HepG2 (cell line): Measurements from ENCODE around the gene NACC2. TPM values are rescaled to one million over a fixed set of nuclear protein-coding genes. Genes with fewer than 3 reads are reported as not detected.

ENCODE experiments used
- AKNA ChIP-seq: sonication (generic); formaldehyde crosslinking; IDR thresholded peaks from 2 replicates; pipeline ENCODE4 v1.4.0; 2020; ENCODE audit warnings: missing genetic modification reagents, borderline replicate concordance
- ATF7 ChIP-seq, 2 experiments: fragments of 450-650 bp in 1 of 2; sonication (generic) in 1 of 2; formaldehyde crosslinking in 1 of 2; IDR thresholded peaks; 2 replicates each; pipeline versions ENCODE4 v1.4.0 to v1.6.1; 2016 to 2020; ENCODE audit warnings: antibody characterized with exemption in 1 of 2, mild to moderate bottlenecking in 1 of 2, missing genetic modification reagents in 1 of 2
- EZH2 ChIP-seq: conservative IDR thresholded peaks from 2 replicates; pipeline ENCODE4 v1.6.1; 2012; ENCODE audit warnings: mild to moderate bottlenecking, low read depth, low read length, moderate library complexity
- FOXK1 ChIP-seq: sonication (generic); formaldehyde crosslinking; IDR thresholded peaks from 2 replicates; pipeline ENCODE4 v1.4.0; 2020; ENCODE audit warnings: low read depth, missing genetic modification reagents, borderline replicate concordance
- HOXA9 ChIP-seq: sonication (generic); formaldehyde crosslinking; IDR thresholded peaks from 2 replicates; pipeline ENCODE4 v1.8.1; 2022; ENCODE audit warnings: missing genetic modification reagents, mild to moderate bottlenecking, moderate library complexity, borderline replicate concordance
- JUN ChIP-seq: sonication (generic); formaldehyde crosslinking; IDR thresholded peaks from 2 replicates; pipeline ENCODE4 v1.4.0; 2020; ENCODE audit warnings: mild to moderate bottlenecking, missing genetic modification reagents
- PPARG ChIP-seq: conservative IDR thresholded peaks from 2 replicates; pipeline ENCODE4 v1.6.1; 2016; ENCODE audit warnings: missing biosample characterization, missing genetic modification reagents
- REPIN1 ChIP-seq: sonication (generic); formaldehyde crosslinking; IDR thresholded peaks from 2 replicates; pipeline ENCODE4 v1.8.0; 2022; ENCODE audit warnings: missing genetic modification reagents, low read depth, mild to moderate bottlenecking, borderline replicate concordance
- TOE1 ChIP-seq: sonication (generic); formaldehyde crosslinking; IDR thresholded peaks from 2 replicates; pipeline ENCODE4 v1.4.0; 2020; ENCODE audit warnings: mild to moderate bottlenecking, missing genetic modification reagents
- ZBTB10 ChIP-seq: sonication (generic); formaldehyde crosslinking; IDR thresholded peaks from 2 replicates; pipeline ENCODE4 v1.4.0; 2020; ENCODE audit warnings: missing genetic modification reagents, borderline replicate concordance
- ZFY ChIP-seq: sonication (generic); formaldehyde crosslinking; IDR thresholded peaks from 2 replicates; pipeline ENCODE4 v1.4.0; 2020; ENCODE audit warnings: missing genetic modification reagents
- ZNF282 ChIP-seq: fragments of 450-650 bp; IDR thresholded peaks from 2 replicates; pipeline ENCODE4 v1.6.1; 2018; ENCODE audit not compliant: partially characterized antibody
- ZNF557 ChIP-seq: sonication (generic); formaldehyde crosslinking; IDR thresholded peaks from 2 replicates; pipeline ENCODE4 v1.4.0; 2020; ENCODE audit warnings: missing genetic modification reagents
- ZNF570 ChIP-seq: sonication (generic); formaldehyde crosslinking; IDR thresholded peaks from 2 replicates; pipeline ENCODE4 v1.4.0; 2020; ENCODE audit warnings: mild to moderate bottlenecking, missing genetic modification reagents, borderline replicate concordance
- ZNF878 ChIP-seq: sonication (generic); formaldehyde crosslinking; IDR thresholded peaks from 2 replicates; pipeline ENCODE4 v1.8.1; 2023; ENCODE audit warnings: mild to moderate bottlenecking, missing genetic modification reagents, moderate library complexity
- ZNF883 ChIP-seq: sonication (generic); formaldehyde crosslinking; IDR thresholded peaks from 2 replicates; pipeline ENCODE4 v1.5.1; 2020; ENCODE audit warnings: mild to moderate bottlenecking, missing genetic modification reagents; ENCODE audit errors: not compliant biosample characterization
- polyA plus RNA-seq, 8 experiments: library from polyadenylated mRNA; depleted of rRNA in 3 of 8; stranded (reverse) in 7 of 8; unstranded in 1 of 8; fragments of >200 nt; fragmentation: Illumina TruSeq in 4 of 8; extraction: Trizol in 4 of 8; gene quantifications; 2 replicates each; pipeline versions ENCODE4 v1.2.1 to v1.2.3, GENCODE V29; 2011 to 2016; ENCODE audit warnings: low read depth in 4 of 8, missing spikeins in 1 of 8, mixed read lengths in 1 of 8; ENCODE audit not compliant: insufficient read depth in 1 of 8
- total RNA-seq, 5 experiments: library from RNA; depleted of rRNA; stranded (reverse); fragments of >200 nt; fragmentation: Illumina TruSeq; extraction: Trizol; gene quantifications; 2 replicates each; pipeline ENCODE4 v1.2.3, GENCODE V29; 2016; ENCODE audit warnings: low read depth in 1 of 5
- TF ChIP-seq, protein P1 (sequence below): sonication (generic); formaldehyde crosslinking; IDR thresholded peaks from 2 replicates; pipeline ENCODE4 v1.9.0; 2022; ENCODE audit warnings: low read depth, missing genetic modification reagents

NACC2 gene
- total and polyA plus RNA-seq, 2 of the 13 experiments (the other 11 are each of a cell fraction or from before 2014, with no cell fraction given), result 5.9 to 12.3 TPM

GRCh38 chr9:136011703-136012496 lies 83.2 kb downstream of the NACC2 start (continued):
- TF ChIP-seq AKNA (no peak), ATF7 (IDR thresholded peaks at IDR 0.05) (no peak), ATF7 (CRISPR knock-in tag; IDR thresholded peaks at IDR 0.05) (peak; percentile 56; the same call in 1 of the 2 replicates), REPIN1 (peak; percentile 85; the same call in 1 of the 2 replicates), ZFY (CRISPR knock-in tag) (peak; percentile 96), ZBTB10 (CRISPR knock-in tag) (peak; percentile 92; the same call in 1 of the 2 replicates), ZNF557 (CRISPR knock-in tag) (no peak), ZNF883 (CRISPR knock-in tag) (peak; percentile 96), PPARG (CRISPR knock-in tag) (peak; percentile 86), FOXK1 (CRISPR knock-in tag) (peak; percentile 79), ZNF282 (no peak), EZH2 (no peak), HOXA9 (no peak), ZNF570 (CRISPR knock-in tag) (peak; percentile 68; the same call in 1 of the 2 replicates), TOE1 (CRISPR knock-in tag) (no peak), ZNF878 (CRISPR knock-in tag) (peak; percentile 97), JUN (peak; percentile 82)
- TF ChIP-seq, protein P1, sequence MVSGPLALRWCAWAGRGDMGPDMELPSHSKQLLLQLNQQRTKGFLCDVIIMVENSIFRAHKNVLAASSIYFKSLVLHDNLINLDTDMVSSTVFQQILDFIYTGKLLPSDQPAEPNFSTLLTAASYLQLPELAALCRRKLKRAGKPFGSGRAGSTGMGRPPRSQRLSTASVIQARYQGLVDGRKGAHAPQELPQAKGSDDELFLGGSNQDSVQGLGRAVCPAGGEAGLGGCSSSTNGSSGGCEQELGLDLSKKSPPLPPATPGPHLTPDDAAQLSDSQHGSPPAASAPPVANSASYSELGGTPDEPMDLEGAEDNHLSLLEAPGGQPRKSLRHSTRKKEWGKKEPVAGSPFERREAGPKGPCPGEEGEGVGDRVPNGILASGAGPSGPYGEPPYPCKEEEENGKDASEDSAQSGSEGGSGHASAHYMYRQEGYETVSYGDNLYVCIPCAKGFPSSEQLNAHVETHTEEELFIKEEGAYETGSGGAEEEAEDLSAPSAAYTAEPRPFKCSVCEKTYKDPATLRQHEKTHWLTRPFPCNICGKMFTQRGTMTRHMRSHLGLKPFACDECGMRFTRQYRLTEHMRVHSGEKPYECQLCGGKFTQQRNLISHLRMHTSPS (CRISPR knock-in tag), result peak; percentile 78; the same call in 1 of the 2 replicates
